Measurements from ENCODE around the gene HGF.

HGF gene

DNA sequence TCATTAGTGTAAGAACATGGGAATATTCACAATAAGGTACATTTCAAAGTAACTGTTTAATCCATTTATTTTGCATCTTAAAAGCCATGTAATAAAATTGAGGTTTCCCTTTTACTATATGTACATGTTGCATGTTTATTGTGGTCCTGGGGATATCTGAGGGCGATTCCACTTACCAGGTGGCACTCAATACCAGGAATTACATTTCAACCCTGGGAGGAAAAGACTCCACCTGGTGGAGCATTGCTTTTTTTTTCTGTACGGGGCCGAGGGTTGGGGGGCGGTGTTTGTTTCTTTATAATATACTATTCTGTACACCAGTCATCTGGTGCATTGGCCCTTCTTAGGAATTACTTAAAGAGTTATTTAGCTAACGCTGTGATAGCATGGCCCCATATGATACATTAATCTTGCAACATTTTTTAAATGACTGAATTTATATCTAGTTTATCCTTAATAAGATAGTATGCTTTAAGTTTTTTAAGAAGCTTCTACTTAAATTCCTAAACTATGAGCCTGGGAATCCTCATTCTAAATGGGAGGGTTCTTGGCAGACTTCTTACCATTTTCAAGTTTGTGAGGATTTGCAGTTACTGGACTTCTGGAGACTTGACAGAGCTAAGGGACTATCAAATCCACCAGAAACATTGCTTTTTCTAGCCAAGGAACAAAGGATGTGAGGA lies 7.2 kb upstream of the HGF start:
- no peak for DNase-seq (ENCODE audit: low read depth in 2 of 3, low spot score in 1 of 3)

DNA sequence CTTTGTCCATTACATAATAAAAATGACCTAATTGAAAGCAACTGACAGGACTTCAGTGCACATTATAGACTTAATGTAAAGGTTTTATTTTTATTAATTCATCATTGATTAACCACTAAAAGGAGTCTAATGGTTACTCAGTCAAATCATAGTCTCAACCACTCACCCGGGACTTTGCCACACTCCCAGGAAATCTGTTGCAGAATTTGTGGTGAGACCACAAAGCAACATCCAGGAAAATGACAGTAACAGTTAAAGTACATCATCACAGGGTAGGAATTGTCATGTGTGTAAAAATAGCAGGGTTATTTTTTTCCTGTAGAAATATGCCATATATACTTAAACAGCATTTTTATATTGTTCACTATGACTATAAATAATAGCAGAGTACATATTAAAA lies 6.3 kb upstream of the HGF start:
- DNase-seq (ENCODE audit: low read depth in 2 of 3, low spot score in 1 of 3) = no peak

DNA sequence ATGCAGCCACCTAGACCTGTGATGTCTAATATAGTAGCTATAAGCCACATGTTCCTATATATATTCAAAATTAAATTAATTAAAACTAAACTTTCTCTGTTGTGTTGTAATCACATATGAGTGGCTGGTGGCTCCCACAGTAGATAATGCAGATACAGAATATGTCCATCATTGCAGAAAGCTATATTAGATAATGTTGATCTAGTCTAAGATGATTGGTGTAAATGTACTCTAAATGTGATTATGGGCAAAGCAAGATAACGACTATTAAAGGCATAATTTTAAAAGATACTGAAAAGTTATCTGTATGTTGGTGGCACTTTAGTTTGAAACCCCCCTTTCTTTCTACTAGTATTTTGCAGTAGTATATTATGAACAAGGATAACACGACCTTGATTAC lies 5.7 kb upstream of the HGF start:
- no peak for DNase-seq (ENCODE audit: low read depth in 2 of 3, low spot score in 1 of 3)

DNA sequence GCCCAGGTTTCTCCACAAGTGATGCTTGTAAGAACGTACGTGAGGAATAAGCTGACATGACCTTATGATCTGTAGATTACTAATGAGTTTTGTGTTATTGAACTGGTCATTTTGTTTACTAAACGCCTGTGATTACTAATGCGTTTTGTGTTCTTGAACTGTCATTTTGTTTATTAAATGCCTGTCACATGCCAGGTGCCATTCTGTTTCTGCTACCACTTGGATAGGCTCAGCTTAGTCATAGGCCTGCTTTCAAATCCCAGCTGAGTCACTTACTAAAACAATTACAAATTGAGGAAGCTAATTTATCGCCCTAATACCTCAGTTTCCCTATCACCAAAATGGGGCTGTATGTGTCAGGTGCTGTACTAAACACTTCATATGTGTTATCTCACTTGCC lies 4.7 kb upstream of the HGF start:
- no peak for DNase-seq (ENCODE audit: low read depth in 2 of 3, low spot score in 1 of 3)

DNA sequence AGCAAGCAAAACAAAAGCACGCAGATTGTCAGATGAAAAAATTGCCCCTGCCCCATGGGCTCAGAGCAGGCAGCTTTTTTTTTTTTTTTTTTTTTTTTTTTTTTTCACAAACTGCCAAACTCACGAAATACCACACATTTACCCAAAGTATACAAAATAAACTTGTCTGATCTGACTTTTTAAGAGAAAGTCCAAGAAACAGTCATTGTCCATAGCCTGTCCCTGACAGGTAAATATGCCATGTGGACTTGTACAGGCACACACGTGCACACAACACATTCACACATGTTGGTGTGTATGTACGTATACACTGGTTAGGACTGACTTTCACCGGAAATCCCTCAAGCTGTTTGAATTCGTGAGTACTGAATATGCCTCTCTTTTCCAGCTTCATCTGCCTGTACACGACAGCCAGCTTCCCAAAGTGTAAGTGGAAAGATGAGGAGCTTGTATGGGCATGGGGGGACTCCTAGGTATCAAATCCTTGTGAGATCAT lies 929 bp upstream of the HGF start:
- DNase-seq (ENCODE audit: low read depth in 2 of 3, low spot score in 1 of 3) = no peak

DNA sequence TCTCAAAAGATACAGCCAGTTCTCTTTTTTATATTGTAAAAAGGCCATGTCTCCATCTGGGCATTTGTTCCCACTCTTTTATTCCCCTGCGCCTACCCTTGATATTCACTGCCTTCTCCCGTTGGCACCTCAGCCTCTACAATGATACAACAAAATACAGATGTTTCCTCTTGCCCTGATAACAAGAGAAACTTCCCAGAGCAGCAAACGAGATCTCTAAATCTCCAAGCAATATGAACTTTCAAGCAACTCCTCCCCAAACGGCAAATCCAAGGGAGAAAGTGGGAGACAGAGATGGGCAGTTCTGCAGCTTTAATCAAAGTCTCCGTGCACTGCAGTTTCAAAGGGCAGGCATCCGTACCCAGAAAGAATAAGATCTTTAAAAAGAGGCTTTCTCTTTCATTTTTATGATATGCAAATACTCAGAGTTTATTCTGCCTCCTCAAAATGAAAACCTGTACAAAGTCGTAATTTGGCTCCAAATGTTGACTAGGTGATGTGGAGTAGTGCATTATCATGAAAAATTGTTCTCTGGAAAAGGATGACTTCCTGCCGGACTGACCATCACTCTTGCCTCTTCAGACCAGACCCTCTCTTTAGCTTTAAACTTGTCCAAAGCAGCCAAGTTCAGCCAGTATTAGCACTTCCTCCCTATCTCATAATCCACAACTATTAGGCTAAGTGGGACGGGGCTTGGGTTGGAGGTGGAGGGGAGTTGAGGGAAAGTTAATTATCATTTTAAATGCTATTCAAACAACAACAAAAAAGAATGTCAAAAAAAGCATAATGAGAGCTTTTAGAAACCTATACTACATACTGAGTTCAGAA lies 682 bp downstream of the HGF start:
- no peak for DNase-seq (ENCODE audit: low read depth in 2 of 3, low spot score in 1 of 3)

DNA sequence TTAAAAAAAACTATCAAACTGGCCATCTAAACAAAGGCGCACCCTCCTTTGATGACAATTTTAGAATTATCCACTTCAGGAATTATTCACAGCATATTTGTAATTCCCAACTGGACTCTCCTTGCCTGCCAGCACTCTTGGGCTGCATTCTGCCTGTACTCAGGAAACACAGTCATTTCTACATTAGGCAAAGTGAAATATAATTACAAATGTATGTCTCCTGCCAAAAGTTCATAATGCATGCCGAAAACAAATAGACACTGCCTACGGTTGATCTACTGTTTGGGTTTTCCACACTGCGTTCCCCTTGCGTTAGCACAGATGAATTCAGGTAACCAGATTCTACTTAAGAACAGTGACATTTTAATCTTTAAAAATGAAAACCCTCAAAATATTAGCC lies 1.9 kb downstream of the HGF start:
- no peak for DNase-seq (ENCODE audit: low read depth in 2 of 3, low spot score in 1 of 3)

DNA sequence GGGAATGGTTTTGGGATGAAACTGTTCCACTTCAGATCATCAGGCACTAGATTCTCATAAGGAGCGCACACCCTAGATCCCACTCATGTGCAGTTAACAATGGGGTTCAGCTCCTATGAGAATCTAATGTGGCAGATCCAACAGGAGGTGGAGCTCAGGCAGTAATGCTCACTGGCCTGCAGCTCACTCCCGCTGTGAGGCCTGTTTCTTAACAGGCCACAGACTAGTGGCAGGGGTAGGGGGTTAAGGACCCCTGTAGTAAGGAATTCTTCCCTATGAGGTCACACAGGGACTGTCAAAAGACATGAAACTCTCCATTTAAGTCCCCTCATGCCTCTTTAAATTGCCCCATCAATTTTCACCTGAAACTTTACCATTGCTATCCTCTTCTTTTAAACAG lies 8.0 kb downstream of the HGF start:
- DNase-seq (ENCODE audit: low read depth in 2 of 3, low spot score in 1 of 3) = no peak

DNA sequence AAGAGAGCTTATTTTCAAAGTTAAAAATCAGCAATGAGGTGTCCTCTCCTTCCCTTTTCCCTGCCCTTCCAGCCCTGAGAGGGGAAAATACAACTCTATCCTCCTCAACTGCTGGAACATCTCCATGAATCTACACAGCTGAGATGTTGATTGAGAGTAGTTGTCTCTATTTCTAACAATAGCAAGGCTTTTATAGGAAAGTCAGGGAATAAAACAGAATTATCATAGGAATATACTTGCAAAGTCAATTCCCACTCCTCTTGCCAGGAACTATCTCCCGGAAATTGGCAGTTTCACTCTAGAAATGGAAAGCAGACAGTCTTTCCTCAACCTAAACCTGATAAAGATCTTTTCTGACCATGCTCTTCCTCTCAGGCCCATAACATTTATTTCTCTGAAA lies 8.8 kb downstream of the HGF start:
- no peak for DNase-seq (ENCODE audit: low read depth in 2 of 3, low spot score in 1 of 3)

DNA sequence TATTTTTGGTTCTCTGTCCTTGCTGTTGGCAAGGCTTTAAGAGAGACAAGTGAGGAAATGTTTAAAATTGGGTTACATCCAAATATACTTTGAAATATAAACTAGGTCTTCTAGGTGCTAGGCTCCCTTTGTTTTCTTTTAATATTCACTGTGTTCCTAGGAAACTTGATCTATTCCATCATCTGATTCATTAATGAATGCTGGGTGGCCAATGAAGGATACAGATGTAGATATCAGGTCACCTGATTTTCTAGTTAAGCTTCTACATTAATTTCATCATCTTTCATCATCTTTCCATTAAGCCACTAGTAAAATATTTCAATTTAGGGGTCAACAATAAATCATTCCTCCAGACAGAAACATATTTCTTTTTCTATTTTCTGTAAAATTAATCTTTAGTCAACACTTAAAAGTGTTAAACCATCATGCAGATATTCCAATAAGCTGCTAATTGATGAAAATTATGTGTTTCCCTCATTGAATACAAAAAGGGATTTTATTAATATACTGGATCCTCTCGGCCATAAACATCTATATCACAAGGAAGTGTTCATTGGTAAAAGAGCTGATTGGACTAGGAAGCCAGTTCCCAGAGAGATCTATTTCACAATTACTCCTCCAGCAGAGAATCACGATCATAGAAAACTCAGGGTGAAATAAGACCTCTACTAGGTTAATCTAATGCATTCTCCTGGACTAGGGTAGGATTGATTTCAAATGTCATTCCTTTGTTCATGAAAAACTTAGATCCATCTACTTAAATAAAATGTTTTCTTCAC lies 14.7 kb downstream of the HGF start:
- DNase-seq (ENCODE audit: low read depth in 2 of 3, low spot score in 1 of 3) = no peak

DNA sequence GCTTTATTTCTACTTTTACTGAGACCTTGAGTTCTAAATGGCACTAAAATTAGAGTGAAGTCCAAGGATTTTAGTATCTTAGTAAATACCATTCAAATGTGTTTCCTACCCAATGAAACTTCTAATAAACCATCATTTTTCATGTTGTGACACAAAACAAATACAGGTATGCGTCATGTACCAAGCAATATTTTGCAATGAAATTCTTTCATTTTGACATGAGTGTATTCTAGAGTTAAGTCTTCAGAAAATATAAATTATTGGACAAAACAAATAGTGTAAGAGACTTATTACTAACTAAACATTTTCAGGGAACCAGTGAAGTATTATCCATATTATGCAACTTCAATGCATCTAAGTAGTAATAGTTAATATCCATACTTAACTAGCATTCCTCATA lies 16.5 kb downstream of the HGF start:
- DNase-seq (ENCODE audit: low read depth in 2 of 3, low spot score in 1 of 3) = no peak

DNA sequence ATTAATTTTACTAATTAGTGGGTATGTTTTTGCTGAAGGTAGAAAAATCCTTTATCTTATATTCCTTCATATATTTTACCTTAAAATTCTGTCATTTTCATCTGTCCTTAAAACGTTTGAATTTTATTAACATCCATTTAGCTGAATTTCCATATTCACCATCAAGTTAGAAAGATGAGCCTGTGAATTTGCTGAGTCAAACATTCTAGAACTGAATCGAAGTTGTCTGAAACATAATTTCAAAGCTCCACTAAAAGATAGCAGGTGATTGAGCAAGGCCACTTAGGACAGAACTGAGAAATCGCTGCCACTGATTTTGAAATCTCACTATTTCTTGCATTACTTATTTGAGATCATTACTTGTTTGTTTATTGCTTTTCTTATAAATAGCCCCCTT lies 17.5 kb downstream of the HGF start:
- DNase-seq (ENCODE audit: low read depth in 2 of 3, low spot score in 1 of 3) = no peak

DNA sequence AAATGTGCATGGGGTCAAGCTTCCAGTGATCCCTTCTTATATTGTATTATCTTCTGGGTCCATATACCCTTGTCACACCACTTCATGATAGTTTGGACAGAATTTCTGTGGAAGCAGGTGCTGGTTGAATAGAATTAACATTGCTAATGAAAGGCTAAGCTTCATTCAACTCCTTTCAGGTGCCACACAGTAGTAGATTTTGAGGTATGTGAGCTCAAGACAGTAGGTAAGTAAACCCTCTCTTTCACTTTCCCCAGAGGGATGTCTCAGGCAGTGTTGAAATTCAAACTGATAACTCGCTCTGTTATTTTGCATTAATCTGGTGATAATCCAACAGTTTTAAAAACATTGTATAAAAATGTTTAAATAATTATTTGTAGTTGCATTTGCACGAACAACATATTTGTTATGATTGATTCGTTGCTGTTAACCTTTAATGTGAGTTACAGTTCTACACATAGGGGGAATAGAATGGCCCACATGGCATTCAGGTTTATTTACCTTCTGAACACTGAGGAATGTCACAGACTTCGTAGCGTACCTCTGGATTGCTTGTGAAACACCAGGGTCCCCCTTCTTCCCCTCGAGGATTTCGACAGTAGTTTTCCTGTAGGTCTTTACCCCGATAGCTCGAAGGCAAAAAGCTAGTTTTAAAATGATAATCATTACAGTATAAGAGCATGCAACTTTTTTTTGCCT lies 18.1 kb downstream of the HGF start:
- no peak for DNase-seq (ENCODE audit: low read depth in 2 of 3, low spot score in 1 of 3)

DNA sequence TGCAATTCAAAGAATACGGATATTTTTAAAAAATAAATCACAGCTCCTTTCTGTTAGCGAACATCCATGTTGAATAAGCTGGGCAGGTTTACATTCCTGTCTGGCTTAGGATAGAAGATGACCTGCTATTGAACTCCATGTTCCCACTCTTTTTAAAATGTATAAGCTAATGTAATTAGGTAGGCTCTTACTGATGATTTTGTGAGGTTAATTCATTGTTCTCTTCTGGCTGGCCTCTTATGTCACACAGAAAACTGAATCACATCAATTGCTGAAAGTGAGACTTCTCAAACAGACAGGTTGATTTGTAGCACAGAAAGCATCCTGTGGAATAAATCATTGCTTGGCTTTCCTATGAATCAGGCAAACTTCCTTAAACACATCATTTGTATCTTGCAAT lies 24.2 kb downstream of the HGF start:
- no peak for DNase-seq (ENCODE audit: low read depth in 2 of 3, low spot score in 1 of 3)

DNA sequence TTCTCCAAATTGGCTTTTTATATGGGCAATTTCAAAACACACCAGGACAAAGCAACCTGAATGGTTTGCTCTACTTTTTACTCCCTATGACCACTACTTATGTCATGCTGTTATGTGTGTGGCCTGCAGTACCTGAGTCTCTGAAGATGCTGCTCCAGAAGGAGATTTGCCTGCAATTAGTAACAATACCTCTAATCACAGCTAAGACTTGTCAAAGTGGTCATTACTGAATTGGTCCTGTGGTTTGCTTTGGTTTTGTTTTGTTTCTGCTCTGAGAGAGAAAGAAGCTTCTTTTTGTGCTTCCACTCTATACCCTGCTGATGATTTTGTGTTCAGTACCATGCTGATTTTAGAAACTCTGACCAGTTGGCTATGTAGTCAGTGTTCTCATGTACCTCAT lies 25.5 kb downstream of the HGF start:
- no peak for DNase-seq (ENCODE audit: low read depth in 2 of 3, low spot score in 1 of 3)

DNA sequence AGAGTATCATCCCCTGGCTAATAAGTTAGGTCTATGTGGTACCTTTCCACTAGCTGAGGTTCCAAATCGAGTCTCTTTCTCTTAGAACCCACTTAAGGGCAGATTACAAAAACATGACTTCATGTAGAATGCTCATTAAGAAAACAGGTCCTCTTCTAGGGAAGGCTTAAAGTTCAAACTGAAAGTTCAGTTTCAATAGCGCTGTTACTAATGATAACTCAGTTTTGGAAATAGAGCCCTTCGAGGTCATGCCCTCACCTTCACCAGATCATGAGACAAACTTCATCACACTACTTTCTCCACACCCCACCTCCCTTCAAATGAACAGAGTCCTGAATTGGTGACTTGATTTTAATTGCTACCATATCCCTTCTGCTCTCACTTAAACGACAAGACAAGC lies 26.2 kb downstream of the HGF start:
- DNase-seq (ENCODE audit: low read depth in 2 of 3, low spot score in 1 of 3) = no peak

DNA sequence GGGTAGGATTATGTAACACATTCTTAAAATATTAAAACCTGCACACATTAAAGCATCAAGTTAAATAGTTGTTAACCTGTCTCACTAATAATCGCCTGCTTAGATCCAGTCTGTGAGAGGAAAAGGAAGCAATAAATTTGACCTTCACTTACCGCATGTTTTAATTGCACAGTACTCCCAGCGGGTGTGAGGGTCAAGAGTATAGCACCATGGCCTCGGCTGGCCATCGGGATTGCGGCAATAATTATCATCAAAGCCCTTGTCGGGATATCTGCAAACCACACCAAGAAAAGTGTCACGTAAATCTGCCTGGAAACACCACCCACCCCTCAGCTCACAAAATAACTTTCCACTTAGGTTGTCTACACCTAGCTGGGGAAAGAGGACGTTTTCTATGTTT lies 26.6 kb downstream of the HGF start:
- DNase-seq (ENCODE audit: low read depth in 2 of 3, low spot score in 1 of 3) = no peak

DNA sequence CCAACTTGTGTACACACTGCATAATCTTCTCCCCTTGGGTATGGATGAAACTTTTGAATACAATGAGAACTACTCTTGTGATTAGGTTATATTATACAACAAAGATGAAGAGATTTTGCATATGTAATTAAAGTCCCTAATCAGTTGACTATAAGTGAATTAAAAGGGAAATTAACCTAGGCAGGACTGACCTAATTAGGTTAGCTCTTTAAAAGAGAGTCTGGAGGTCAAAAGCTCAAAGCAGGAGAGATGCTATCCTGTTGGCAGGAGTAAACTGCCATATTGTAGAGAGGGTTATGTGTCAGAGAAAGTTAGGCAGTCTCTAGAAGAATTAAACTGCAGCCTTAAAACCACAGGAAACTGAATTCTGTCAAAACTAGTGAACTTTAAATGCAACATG lies 29.4 kb downstream of the HGF start:
- DNase-seq (ENCODE audit: low read depth in 2 of 3, low spot score in 1 of 3) = no peak

DNA sequence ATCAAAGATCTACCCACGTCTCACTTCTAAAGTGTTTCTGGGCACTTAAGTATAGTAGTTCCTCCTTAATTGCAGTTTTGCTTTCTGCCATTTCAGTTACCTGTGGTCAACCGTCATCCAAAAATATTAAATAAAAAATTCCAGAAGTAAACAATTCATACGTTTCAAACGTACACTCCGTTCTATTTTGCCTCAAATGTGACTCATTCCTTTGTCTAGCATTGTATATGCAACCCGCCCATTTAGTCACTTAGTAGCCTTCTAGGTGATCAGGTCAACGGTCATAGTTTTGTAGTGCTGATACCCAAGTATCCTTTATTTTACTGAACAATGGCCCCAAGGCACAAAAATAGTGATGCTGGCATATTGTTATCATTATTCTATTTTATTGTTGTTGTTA lies 33.8 kb downstream of the HGF start:
- DNase-seq (ENCODE audit: low read depth in 2 of 3, low spot score in 1 of 3) = no peak

DNA sequence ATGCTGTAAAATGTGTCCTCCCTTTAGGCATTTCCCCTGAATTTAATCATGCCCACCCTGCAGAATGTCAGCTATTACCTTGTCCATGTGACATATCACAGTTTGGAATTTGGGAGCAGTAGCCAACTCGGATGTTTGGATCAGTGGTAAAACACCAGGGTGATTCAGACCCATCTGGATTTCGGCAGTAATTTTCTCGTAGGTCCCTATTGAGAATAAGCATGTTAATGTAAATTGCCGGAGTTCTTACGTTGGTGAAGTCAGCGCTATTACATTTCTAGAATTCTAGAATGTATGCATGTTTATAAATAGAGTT lies 44.1 kb downstream of the HGF start:
- no peak for DNase-seq (ENCODE audit: low read depth in 2 of 3, low spot score in 1 of 3)

DNA sequence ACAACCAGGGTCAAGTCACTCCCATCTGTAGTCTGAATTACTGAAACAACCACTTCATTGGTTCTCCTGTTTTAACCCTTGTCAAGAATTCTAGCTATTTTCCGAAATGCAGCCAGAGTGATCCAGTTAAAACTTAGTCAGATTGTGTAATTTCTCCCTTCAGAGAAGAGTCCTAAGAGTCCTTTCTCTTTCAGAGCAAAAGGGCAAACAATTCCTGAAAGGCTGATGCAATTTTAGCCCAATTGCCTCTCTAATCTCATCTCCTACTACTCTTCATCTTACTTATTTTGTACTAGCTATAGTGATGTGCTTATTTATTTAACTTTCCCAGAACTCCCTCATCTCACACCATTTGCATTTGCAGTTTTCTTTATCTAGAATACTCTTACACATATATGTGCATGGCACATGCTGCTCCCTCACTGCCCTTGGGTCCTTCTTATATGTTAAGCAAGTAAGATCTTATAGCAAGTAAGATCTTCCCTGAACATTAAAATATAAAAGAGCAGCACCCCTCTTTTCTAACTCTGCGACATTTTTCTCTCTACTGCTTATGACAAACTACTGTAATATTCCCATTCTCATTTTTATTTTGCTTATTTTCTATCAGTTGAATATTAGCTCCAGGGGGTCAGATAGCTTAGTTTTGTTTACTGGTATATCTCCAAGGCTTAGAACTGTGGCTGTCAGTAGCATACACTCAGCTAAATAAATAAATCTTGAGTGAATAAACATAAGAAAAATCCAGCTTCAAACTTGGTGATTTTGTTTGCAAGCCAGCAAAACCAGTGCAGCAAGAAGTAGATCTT lies 44.6 kb downstream of the HGF start:
- DNase-seq (ENCODE audit: low read depth in 2 of 3, low spot score in 1 of 3) = no peak
